Lower leg skin (tissue), 3 donors: ENCODE data around the gene ATP9B.

Experiments used
- POLR2A ChIP-seq, 2 donors: fragments of 450-650 bp; IDR thresholded peaks; one replicate each; pipeline ENCODE4 v1.6.1; 2016 to 2017; ENCODE audit warnings: antibody characterized with exemption in 2 of 2, mild to moderate bottlenecking in 1 of 2, moderate library complexity in 1 of 2
- TF ChIP-seq, protein P1 (sequence below), 3 donors: fragments of 450-650 bp; IDR thresholded peaks; one replicate each; pipeline ENCODE4 v1.5.1; 2016; ENCODE audit warnings: antibody characterized with exemption in 3 of 3, mild to moderate bottlenecking in 3 of 3, moderate library complexity in 2 of 3

DNA sequence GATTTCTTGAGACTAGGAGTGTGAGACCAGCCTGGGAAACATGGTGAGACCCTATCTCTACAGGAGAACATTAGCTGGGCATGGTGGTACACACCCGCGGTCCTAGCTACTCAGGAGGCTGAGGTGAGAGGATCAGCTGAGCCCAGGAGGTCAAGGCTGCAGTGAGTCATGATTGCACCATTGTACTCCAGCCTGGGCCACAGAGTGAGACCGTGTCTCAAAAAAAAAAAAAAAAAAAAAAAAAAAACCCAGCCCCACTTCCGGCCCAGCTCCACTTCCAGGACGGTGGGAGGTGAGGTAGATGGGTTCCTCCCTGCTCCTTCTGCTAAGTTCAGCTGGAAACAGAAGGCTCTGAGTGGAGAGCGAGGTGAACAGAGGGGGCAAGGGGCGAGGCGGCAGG, 285.2 kb downstream of the ATP9B start:
- TF ChIP-seq, protein P1, sequence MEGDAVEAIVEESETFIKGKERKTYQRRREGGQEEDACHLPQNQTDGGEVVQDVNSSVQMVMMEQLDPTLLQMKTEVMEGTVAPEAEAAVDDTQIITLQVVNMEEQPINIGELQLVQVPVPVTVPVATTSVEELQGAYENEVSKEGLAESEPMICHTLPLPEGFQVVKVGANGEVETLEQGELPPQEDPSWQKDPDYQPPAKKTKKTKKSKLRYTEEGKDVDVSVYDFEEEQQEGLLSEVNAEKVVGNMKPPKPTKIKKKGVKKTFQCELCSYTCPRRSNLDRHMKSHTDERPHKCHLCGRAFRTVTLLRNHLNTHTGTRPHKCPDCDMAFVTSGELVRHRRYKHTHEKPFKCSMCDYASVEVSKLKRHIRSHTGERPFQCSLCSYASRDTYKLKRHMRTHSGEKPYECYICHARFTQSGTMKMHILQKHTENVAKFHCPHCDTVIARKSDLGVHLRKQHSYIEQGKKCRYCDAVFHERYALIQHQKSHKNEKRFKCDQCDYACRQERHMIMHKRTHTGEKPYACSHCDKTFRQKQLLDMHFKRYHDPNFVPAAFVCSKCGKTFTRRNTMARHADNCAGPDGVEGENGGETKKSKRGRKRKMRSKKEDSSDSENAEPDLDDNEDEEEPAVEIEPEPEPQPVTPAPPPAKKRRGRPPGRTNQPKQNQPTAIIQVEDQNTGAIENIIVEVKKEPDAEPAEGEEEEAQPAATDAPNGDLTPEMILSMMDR (IDR thresholded peaks at IDR 0.05): no peak
- no peak for TF ChIP-seq POLR2A (IDR thresholded peaks at IDR 0.05)
